ENCODE measurements around the gene CD69. TPM values are rescaled to one million over a fixed set of nuclear protein-coding genes. Genes with fewer than 3 reads are reported as not detected.

CD69 gene
- polyA plus RNA-seq, 1 donor from 2014 or later = 0.72 TPM

DNA sequence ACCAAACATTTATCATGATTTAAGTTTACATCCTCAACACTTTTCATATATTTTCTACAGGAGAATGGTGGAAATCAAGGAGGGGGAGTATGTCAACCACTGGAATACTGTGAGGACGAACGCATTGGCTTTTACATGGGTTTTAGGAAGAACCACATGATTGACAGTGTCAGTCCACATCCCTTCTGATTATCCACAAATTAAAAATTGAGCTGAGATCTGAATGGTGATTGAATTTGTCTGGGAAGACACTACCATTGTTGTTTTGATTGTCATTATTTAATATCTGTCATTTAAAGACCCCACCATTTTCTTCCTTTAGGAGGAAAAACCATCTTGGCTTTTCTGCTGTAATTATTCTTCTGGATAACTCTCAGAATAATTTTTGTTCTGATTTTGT is 35.2 kb upstream of the CD69 start:
- Histone ChIP-seq H3K9me3 (ENCODE audit: low read length) (no peaks in the 10 kb centered on the region), H3K79me2 (replicated peaks; ENCODE audit: insufficient read depth, low read length) (no peaks in the 10 kb centered on the region), H3K9me2 (ENCODE audit: insufficient read depth, low read length) (no peaks in the 10 kb centered on the region), H3K27ac (ENCODE audit: low read length) (no peak overlapping the region), H3K4me3 (ENCODE audit: low read length) (no peak overlapping the region), H2AFZ (ENCODE audit: low read depth, low read length) (no peak overlapping the region), H3K9ac (ENCODE audit: low read length) (no peak overlapping the region), H3K36me3 (ENCODE audit: insufficient read depth, low read length) (no peaks in the 10 kb centered on the region), H3F3A (ENCODE audit: insufficient read depth, low read length, poor library complexity, severe bottlenecking) (no peaks in the 10 kb centered on the region), H3K27me3 (ENCODE audit: insufficient read depth, low read depth, low read length) (no peaks in the 10 kb centered on the region), H4K20me1 (ENCODE audit: insufficient read depth) (no peaks in the 10 kb centered on the region), H3K4me2 (ENCODE audit: low read length) (no peak overlapping the region)
- TF ChIP-seq EZH2 (IDR thresholded peaks at IDR 0.05; ENCODE audit: borderline replicate concordance, insufficient read depth, low read length, poor library complexity, severe bottlenecking) (no peak), SMC3 (conservative IDR thresholded peaks at IDR 0.05; ENCODE audit: poor library complexity) (no peak), EP300 (conservative IDR thresholded peaks at IDR 0.05; ENCODE audit: poor library complexity, severe bottlenecking) (no peak), POLR2AphosphoS5 (IDR thresholded peaks at IDR 0.05) (no peak), MXI1 (conservative IDR thresholded peaks at IDR 0.05; ENCODE audit: poor library complexity, severe bottlenecking) (no peak), TAF1 (IDR thresholded peaks at IDR 0.05; ENCODE audit: low read depth) (no peak)
- TF ChIP-seq, protein P1, sequence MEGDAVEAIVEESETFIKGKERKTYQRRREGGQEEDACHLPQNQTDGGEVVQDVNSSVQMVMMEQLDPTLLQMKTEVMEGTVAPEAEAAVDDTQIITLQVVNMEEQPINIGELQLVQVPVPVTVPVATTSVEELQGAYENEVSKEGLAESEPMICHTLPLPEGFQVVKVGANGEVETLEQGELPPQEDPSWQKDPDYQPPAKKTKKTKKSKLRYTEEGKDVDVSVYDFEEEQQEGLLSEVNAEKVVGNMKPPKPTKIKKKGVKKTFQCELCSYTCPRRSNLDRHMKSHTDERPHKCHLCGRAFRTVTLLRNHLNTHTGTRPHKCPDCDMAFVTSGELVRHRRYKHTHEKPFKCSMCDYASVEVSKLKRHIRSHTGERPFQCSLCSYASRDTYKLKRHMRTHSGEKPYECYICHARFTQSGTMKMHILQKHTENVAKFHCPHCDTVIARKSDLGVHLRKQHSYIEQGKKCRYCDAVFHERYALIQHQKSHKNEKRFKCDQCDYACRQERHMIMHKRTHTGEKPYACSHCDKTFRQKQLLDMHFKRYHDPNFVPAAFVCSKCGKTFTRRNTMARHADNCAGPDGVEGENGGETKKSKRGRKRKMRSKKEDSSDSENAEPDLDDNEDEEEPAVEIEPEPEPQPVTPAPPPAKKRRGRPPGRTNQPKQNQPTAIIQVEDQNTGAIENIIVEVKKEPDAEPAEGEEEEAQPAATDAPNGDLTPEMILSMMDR (IDR thresholded peaks at IDR 0.05; ENCODE audit: poor library complexity, severe bottlenecking) = no peak

DNA sequence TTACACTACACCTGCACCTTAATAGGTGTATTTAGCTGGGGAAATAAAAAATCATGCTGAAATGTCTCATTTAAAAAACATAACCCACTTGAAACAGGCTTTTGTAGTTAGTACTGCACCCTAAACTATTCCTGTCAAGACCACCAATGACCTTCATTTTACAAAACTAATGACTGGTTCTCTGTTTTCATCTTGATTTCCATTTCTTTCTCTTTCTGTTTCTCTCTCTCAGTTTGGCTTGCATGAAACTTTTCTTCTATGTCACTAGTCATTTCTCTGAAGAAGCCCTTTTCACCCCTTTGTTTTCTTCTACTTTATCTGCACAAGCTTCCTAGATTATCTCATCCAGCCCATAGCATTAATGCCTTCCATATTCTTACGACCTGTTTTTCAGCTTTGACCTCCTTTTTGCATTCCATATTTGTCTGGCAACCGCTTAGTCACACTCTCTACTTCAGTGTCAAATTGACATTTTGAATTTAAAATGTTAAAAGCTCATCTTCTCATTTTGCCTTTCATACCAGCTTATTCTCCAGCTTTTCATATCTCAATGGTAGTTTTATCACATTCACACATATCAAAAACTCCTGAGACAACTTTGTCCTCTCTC is 33.9 kb upstream of the CD69 start:
- H3K9me3 ChIP-seq (ENCODE audit: low read length) = no peaks in the 10 kb centered on the region
- no peaks in the 10 kb centered on the region for H4K20me1 ChIP-seq (ENCODE audit: insufficient read depth)
- H3K27me3 ChIP-seq (ENCODE audit: insufficient read depth, low read depth, low read length) = no peaks in the 10 kb centered on the region
- H3F3A ChIP-seq (ENCODE audit: insufficient read depth, low read length, poor library complexity, severe bottlenecking) = no peaks in the 10 kb centered on the region
- H3K4me2 ChIP-seq (ENCODE audit: low read length) = no peak overlapping the region
- no peak overlapping the region for H3K9ac ChIP-seq (ENCODE audit: low read length)
- H3K36me3 ChIP-seq (ENCODE audit: insufficient read depth, low read length) = no peaks in the 10 kb centered on the region
- H3K79me2 ChIP-seq (replicated peaks; ENCODE audit: insufficient read depth, low read length) = no peaks in the 10 kb centered on the region
- no peaks in the 10 kb centered on the region for H3K9me2 ChIP-seq (ENCODE audit: insufficient read depth, low read length)
- no peak overlapping the region for H3K27ac ChIP-seq (ENCODE audit: low read length)
- TF ChIP-seq, protein P1 (IDR thresholded peaks at IDR 0.05; ENCODE audit: poor library complexity, severe bottlenecking) = no peak
- TF ChIP-seq EP300 (conservative IDR thresholded peaks at IDR 0.05; ENCODE audit: poor library complexity, severe bottlenecking) (no peak), RAD21 (conservative IDR thresholded peaks at IDR 0.05) (no peak), POLR2AphosphoS5 (IDR thresholded peaks at IDR 0.05) (no peak), TAF1 (IDR thresholded peaks at IDR 0.05; ENCODE audit: low read depth) (no peak), EZH2 (IDR thresholded peaks at IDR 0.05; ENCODE audit: borderline replicate concordance, insufficient read depth, low read length, poor library complexity, severe bottlenecking) (no peak), MXI1 (conservative IDR thresholded peaks at IDR 0.05; ENCODE audit: poor library complexity, severe bottlenecking) (no peak), SMC3 (conservative IDR thresholded peaks at IDR 0.05; ENCODE audit: poor library complexity) (no peak)
- TF ChIP-seq, protein P2, sequence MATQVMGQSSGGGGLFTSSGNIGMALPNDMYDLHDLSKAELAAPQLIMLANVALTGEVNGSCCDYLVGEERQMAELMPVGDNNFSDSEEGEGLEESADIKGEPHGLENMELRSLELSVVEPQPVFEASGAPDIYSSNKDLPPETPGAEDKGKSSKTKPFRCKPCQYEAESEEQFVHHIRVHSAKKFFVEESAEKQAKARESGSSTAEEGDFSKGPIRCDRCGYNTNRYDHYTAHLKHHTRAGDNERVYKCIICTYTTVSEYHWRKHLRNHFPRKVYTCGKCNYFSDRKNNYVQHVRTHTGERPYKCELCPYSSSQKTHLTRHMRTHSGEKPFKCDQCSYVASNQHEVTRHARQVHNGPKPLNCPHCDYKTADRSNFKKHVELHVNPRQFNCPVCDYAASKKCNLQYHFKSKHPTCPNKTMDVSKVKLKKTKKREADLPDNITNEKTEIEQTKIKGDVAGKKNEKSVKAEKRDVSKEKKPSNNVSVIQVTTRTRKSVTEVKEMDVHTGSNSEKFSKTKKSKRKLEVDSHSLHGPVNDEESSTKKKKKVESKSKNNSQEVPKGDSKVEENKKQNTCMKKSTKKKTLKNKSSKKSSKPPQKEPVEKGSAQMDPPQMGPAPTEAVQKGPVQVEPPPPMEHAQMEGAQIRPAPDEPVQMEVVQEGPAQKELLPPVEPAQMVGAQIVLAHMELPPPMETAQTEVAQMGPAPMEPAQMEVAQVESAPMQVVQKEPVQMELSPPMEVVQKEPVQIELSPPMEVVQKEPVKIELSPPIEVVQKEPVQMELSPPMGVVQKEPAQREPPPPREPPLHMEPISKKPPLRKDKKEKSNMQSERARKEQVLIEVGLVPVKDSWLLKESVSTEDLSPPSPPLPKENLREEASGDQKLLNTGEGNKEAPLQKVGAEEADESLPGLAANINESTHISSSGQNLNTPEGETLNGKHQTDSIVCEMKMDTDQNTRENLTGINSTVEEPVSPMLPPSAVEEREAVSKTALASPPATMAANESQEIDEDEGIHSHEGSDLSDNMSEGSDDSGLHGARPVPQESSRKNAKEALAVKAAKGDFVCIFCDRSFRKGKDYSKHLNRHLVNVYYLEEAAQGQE (IDR thresholded peaks at IDR 0.05; ENCODE audit: borderline replicate concordance) = no peak
- no peak overlapping the region for H2AFZ ChIP-seq (ENCODE audit: low read depth, low read length)
- no peak overlapping the region for H3K4me3 ChIP-seq (ENCODE audit: low read length)

Data from neural cell (in vitro differentiated cells).